ENCODE measurements around the gene SLC6A17. TPM values are rescaled to one million over a fixed set of nuclear protein-coding genes. Genes with fewer than 3 reads are reported as not detected.

The SLC6A17 gene
- total and polyA plus RNA-seq, 2 donors (not counting 3 experiments of a cell fraction or from before 2014, with no cell fraction given): 0.03 TPM; not detected in 1

GRCh38 chr1:110196917-110197765 lies 46.8 kb downstream of the SLC6A17 start:
- Histone ChIP-seq H3K4me3 (replicated peaks in 1 of 3; ENCODE audit: insufficient read depth in 1 of 3, low read depth in 1 of 3, low read length in 3 of 3) (no peak overlapping the region), H3K36me3 (ENCODE audit: control insufficient read depth in 2 of 2, extremely low read depth in 1 of 2, insufficient read depth in 2 of 2, low read length in 2 of 2) (no peaks in the 10 kb centered on the region), H3K9me3 (replicated peaks; ENCODE audit: control insufficient read depth, insufficient read depth, low read length) (no peaks in the 10 kb centered on the region), H3K4me1 (ENCODE audit: control insufficient read depth, extremely low read depth, insufficient read depth, low read length) (no peaks in the 10 kb centered on the region), H4K20me1 (replicated peaks; ENCODE audit: control insufficient read depth, extremely low read depth, insufficient read depth, low read length) (no peaks in the 10 kb centered on the region), H3K9ac (replicated peaks; ENCODE audit: extremely low read depth, insufficient read depth, low read length) (no peak overlapping the region), H3K27ac (ENCODE audit: insufficient read depth, low read depth, low read length) (no peak overlapping the region), H3K27me3 (ENCODE audit: control insufficient read depth in 2 of 2, insufficient read depth in 2 of 2, low read length in 2 of 2) (no peaks in the 10 kb centered on the region), H3K9me1 (replicated peaks; ENCODE audit: control insufficient read depth, extremely low read depth, insufficient read depth, low read length) (no peaks in the 10 kb centered on the region), H2AFZ (ENCODE audit: low read depth, low read length) (no peak overlapping the region), H3K4me2 (ENCODE audit: insufficient read depth, low read length) (no peak overlapping the region), H3K79me2 (ENCODE audit: control insufficient read depth, insufficient read depth, low read length) (no peaks in the 10 kb centered on the region)
- DNase-seq (ENCODE audit: low read depth, low spot score): peak; percentile 34
- no TSS peak for BruUV-seq (replicated peaks)
- intact Hi-C loops (cut with micrococcal nuclease) (loop anchor here (1.0 kb wide), 2 partner anchors 263 to 299 kb away; no protein-coding TSS in a partner anchor), dilution Hi-C loops (cut with MboI; ENCODE audit: extremely low pct_ligation_motif_present, low sequenced_read_pairs) (no loop called here)
- ChIA-PET POLR2A (interaction anchor here (0.7 kb wide), 1 partner anchor 212 kb away, joined by 3 read pairs; no protein-coding TSS in a partner anchor), CTCF (interaction anchor here (0.5 to 3.2 kb wide), 51 partner anchors 9 to 314 kb away, joined by 3 to 150 read pairs (median 4); partner anchors contain the start of genes PROK1, RBM15 and STRIP1)
- TF ChIP-seq JUN (IDR thresholded peaks at IDR 0.05; ENCODE audit: borderline replicate concordance, insufficient read depth, insufficient read length, low read depth): no peak
- no peak for TF ChIP-seq POLR2AphosphoS5 (IDR thresholded peaks at IDR 0.05; ENCODE audit: insufficient read depth, low read depth, low read length)
- TF ChIP-seq CTCF (IDR thresholded peaks at IDR 0.05; ENCODE audit: extremely low read depth in 1 of 2, insufficient read depth in 1 of 2, low read depth in 1 of 2, low read length in 2 of 2): peak; percentile 75 to 92
- TF ChIP-seq MAX (IDR thresholded peaks at IDR 0.05; ENCODE audit: insufficient read depth, insufficient read length): no peak
- TF ChIP-seq MYC (IDR thresholded peaks at IDR 0.05; ENCODE audit: low read depth, low read length): no peak
- FAIRE-seq: peak; percentile 84
